Endometrial microvascular endothelial cells (primary cell): ENCODE results near the gene MISP. TPM values are rescaled to one million over a fixed set of nuclear protein-coding genes. Genes with fewer than 3 reads are reported as not detected.
"Not testable (repeated sequence)": the region's sequence is repeated elsewhere in the genome, so short reads cannot be mapped to it uniquely, and the experiment has no call there.

ENCODE experiments used
- in situ Hi-C: cut with HindIII; loops from 2 replicates; pipeline ENCODE4 v1.10.0; 2017; ENCODE audit warnings: low sequenced_read_pairs, low pct_unique_long_range_greater_than_20kb; ENCODE audit errors: inconsistent ontology term
- total RNA-seq: library from RNA; depleted of rRNA; stranded (reverse); fragments of >200 nt; gene quantifications from one replicate; pipeline ENCODE4 v1.2.3, GENCODE V29; 2015; ENCODE audit errors: inconsistent ontology term

MISP gene
- total RNA-seq, 1 donor from 2014 or later: not detected

- in situ Hi-C loops: no loop called here
Observed at GRCh38 chr19:742540-743075, 8.3 kb upstream of the MISP start.

DNA sequence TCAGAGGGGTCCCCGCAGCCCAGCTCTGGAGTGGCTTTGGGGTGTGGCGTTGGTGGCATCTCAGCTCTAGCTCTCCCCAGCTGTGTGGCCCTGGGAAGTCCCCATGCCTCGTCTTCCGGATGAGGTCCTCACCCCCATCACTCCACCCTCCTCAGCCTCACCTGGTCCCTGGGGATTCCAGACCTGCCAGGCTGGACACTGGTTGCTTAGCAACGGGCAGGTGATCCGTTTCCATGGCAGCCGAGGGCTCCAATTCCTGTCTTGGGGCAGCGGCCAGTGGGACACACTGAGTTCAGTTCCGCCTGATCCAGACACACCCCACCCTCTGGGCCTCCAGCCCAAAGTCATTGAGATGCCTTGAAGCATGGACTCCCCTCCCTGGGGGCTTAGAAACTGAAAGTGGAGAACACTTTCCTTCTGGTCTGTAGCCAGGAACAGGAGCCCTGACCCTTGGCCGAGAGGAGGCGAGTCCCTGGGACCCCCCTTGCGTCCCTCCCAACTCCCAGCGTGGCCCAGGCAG, 7.7 kb upstream of the MISP start:
- in situ Hi-C loops: no loop called here

- in situ Hi-C loops: not testable (repeated sequence)
Observed at GRCh38 chr19:745138-745537, 5.8 kb upstream of the MISP start.

- in situ Hi-C loops: no loop called here
Observed at GRCh38 chr19:746208-746819, 4.6 kb upstream of the MISP start.

DNA sequence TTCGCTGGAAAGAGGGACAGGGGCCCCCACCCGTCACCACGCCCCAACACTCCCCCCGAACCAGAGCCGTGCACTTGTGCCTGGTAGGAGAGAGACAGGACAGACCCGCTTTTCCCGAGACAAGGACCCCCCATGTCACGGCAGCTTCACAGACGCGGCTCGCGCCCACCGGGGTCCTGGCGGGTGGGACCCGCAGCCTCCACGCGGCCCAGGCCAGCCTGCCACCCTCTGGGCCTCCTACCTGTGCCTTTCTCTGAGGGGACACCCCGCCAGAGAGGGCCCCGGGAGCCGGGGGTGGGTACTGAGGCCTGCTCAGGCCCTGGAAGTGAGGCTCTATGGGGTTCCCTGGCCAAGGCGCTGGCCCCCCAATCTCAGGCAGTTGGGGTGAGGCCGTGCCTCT, 4.0 kb upstream of the MISP start:
- in situ Hi-C loops: no loop called here

DNA sequence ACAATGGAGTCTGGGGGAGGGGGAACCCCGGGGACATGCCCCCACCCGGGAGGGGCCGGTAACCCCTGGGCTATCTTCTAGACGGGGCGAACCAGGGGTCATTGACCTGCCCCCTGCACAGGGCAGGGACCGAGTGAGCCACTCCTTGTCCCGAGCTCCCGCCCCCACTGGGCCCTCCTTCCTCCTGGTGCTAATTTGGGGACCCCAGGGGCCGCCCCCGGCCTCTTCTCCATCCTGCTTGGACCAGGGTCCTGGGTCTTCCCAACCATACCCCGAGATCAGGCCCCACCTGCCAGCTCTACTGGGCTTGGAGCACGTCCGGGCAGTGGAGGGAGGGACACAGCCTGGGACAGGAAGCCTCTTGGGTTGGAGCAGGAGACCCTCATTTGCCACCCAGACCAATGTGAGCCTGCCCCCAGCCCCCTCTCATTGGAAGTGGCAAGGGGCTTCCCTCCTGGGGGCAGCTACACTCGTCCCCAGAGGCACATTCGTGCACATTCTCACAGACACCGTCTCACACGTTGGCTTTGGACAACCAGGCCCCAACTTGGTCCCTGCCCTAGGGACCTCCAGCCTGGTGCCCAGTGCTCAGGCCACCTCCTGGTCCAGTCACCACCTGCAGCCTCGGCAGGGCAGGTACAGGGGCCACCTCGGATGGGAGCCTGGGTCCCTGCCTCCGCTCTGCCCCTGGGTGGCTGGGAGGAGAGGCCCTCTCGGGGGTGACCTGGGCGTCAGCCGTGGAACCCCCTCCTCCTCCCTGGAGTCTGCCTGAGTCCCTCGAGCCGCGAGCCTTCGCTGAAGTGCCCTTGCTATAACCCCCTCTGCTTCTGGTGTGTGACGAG, 3.3 kb upstream of the MISP start:
- in situ Hi-C loops: no loop called here

DNA sequence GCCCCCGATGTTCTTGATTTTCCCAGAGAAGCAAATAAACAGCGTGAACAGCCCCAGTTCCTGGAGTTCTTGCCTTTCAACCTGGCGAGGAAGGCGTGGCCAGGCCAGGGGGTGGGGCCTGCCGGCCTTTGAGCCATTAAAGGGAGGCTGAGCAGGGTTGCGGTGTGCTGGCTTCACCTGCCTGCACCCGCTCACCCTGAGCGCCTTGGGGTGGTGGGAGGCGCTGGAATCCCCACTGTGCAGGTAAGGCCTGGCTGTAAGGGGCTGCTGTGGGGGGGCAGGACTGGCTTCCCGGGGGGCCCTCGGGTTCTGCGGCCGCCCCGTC, 2.7 kb upstream of the MISP start:
- in situ Hi-C loops: no loop called here

- in situ Hi-C loops: no loop called here
Observed at GRCh38 chr19:749811-750210, 1.1 kb upstream of the MISP start.

- in situ Hi-C loops: no loop called here
Observed at GRCh38 chr19:751501-752341, 809 bp downstream of the MISP start.

- in situ Hi-C loops: no loop called here
Observed at GRCh38 chr19:752652-753517, 2.0 kb downstream of the MISP start.

GRCh38 chr19:754530-754929, 3.6 kb downstream of the MISP start:
- in situ Hi-C loops: no loop called here

DNA sequence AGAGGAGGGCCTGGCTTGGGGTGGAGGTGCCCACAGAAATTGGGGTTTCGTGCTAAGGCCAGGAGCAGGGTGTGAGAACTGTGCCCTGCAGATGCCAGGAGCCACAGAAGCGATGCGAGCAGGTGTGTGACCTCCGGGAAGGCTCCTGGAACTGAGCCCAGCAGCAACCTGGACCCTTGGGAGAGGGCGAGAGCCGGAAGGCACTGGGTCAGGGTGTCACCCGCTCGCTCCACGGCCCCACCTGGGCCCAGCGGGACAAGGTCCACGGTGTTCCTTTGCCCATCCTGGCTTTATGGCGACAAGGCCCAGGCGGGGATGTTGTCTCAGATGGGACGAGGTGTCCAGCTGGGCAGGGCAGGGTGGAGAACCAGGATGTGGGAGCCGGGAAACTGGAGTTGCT, 4.2 kb downstream of the MISP start:
- in situ Hi-C loops: no loop called here

GRCh38 chr19:756236-756635, 5.3 kb downstream of the MISP start:
- in situ Hi-C loops: no loop called here

GRCh38 chr19:756821-757688, 6.1 kb downstream of the MISP start:
- in situ Hi-C loops: no loop called here

GRCh38 chr19:757811-758668, 7.1 kb downstream of the MISP start:
- in situ Hi-C loops: no loop called here

- in situ Hi-C loops: no loop called here
Observed at GRCh38 chr19:763181-763580, 12.3 kb downstream of the MISP start.

DNA sequence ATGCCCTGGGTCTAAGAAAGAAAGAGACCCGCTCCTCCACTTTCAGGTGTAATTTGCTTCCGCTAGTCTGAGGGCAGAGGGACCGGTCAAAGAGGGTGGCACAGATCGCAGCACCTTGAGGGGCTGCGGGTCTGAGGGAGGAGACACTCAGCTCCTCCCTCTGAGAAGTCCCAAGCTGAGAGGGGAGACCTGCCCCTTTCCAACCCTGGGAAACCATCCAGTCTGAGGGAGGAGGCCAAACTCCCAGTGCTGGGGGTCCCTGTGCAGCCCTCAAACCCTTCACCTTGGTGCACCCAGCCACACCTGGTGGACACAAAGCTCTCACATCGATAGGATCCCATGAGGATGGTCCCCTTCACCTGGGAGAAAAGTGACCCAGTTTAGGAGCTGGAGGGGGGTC, 13.0 kb downstream of the MISP start:
- in situ Hi-C loops: no loop called here
